GM19193 (cell line): ENCODE data around the gene TEC.

ENCODE experiments used
- POLR2A ChIP-seq: IDR thresholded peaks from 4 replicates; pipeline ENCODE4 v1.6.1; 2011; ENCODE audit not compliant: insufficient read depth, insufficient read length; ENCODE audit errors: extremely low read depth

Gene TEC

DNA sequence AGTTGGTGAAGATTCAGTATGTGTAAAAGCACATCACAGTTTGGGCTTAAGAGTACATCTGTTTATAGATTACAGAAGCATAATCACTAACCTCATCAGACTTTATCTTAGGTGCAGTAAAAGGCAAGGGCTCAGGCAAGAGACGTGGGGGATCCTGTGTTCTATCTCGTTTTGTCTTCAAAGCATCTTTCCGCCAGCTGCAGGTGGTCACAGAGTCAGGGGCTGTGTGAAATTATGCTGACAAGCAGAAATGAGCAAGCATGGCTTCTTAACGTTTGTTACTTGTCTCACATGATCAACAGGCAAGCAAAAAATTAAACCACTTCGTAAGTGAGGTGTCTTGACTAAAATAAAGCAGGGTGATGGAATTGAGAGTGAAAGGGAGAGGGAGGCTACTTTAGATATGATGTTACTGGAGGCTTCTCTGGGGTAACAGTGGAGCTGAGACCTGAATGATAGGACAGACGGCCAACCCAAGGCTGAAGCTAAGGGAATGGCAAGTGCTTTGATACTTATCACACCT is 1.4 kb upstream of the TEC start:
- peak; percentile 31 for TF ChIP-seq POLR2A

DNA sequence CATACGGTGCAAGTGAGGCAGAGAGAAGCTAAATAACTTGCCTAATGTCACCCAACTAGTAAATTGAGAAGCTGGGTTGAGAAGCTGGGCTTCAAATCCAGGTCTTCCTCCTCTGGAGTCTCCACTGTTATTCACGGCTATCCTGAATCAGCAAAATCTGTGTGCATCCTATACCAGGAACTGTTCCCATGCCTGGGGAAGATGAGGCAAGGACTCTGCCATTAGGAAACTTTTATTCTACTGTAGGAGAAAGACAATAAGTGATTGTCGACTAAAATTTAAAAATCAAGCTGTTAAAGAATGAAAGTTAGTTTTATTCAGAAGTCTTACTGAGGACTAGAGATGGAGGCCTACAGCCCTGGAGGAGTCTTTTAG is 872 bp upstream of the TEC start:
- no peak for TF ChIP-seq POLR2A

DNA sequence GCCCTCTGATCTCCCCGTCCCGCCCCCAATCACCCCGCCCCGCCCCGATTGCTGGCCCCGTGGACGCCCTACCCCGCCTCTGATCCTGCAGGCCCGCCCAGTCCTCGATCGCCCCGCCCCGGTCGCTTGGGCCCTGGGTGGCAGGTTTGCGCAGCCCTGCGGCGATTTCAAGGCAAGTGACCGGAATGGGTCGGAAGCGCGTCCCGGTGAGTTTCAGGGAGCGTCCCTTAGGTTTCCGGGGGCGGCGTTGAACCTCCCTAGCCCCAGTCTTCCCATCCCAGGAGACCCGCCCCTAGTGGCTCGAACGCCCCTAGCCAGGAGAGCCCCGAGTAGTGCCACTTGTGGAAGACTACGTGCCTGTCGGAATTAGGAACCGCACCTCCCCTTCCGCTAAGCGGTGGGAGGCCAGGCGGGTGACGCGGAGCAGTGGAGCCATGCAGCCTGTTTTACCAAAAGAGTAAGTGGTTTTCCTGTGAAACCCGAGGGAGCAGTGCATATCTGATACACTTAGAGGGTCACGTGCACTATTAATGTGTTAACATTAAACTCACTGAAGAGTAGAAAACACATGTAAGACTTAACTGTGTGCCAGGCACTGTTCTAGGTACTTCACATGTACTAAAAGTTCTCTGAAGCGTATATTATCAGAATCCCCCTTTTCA is 354 bp upstream of the TEC start:
- TF ChIP-seq POLR2A, result peak; percentile 72

DNA sequence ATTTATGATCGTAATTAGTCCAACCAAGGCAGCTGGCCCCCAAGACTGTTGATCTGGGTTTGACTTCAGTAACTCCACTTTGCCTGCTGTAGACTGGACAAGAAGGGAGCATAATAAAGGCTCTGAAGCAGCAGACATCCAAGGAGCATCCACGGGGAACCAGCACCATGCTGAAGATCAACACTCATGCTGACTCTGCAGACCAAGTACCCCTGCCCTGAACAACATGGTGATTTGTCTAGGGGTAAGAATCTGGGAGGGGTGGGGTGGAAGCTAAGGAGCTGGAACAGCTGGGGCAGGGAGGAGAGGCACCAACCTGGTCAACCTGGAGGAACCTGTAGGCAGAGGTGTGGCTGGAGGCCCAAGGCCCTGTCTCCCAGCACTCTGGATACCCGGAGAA is 2.1 kb downstream of the TEC start:
- no peak for TF ChIP-seq POLR2A

DNA sequence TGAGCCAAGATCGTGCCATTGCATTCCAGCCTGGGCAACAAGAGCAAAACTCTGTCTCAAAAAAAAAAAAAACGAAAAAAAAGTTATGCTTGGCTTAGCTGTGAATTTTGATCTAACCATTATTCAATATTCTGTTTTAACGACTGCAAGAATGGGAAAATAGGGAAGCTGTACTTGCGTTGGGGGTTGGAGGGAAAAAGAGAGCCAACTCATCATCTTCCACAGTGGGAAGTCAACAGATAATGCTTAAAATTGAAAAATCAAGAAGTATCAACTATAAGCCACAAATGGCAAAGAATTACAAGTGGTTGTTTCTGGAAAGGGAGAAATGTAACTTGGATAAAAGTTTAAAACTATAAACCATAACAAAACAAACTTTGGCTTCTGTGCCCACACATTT is 2.9 kb downstream of the TEC start:
- TF ChIP-seq POLR2A, result no peak

DNA sequence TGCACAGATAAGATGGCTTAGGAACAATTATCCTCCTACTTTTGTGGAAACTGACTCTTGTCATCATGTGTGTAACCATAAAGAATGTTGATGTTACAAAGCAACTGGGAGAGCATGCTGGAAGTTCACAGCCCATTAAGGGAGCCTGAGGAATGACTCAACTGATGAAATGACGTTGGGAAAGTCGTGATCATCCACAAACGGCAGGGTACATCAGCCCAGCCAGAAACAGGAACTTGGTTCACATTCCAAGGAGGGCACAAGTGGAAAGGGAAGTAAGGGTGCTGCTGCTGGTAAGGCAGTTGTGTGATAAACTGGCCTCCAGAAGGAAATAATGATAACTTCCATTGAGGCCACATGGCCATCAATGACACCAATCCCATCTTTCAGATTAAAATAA is 6.7 kb downstream of the TEC start:
- TF ChIP-seq POLR2A, result no peak

DNA sequence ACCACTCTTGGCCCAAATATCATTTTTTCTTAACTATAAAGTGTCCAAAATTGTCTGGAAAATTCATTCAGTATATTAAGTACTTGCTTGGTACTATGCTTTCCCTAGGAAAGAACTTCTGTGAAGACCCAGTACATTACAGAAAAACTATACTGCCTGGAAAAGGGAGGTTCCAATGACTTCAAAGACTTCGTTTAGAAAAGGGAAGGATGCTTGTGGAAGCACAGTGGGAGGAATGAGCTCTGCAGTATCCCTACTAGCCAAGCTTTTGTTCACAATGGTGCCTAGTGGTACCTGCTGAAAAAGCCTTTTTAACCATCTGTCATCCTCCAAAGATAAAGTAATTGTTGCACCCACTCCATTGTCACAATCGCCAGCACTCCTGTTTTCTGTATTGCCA is 7.2 kb downstream of the TEC start:
- TF ChIP-seq POLR2A, result no peak

DNA sequence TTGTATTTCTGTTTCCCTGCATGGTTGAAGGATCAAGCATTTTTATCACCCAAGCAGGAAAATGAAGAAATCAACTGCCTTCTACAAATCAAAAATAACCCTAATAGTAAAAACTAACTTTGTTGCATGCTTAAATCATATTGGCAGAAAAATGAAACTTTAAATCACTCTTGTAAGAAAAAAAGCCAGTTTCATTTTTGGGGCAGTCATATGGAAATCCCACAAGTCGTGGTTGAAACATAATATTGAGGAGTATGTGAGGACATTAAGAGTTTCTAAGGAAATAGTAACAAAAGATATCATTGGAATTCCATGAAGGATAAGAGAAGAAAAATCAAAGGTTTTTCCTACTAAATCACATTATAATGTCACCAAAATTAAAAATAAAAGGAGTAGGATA is 8.4 kb downstream of the TEC start:
- TF ChIP-seq POLR2A, result no peak

DNA sequence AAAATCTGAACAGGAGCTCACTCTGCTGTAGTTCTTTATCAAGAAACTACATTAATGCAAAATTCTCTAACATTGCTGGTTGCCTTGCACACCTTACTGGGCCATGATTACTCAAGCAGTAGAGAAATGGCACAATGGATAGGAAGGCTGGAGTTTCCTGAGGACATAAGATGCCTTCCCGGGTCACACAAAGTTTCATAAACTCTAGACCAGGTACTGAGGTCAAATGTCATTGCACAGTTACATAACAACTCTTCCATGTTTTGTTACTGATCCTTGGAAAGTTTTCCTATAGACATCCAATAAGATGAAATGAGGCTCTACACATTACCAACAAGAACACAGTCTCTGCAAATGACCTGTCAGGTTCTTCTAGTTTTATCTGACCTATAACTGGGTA is 9.9 kb downstream of the TEC start:
- no peak for TF ChIP-seq POLR2A

DNA sequence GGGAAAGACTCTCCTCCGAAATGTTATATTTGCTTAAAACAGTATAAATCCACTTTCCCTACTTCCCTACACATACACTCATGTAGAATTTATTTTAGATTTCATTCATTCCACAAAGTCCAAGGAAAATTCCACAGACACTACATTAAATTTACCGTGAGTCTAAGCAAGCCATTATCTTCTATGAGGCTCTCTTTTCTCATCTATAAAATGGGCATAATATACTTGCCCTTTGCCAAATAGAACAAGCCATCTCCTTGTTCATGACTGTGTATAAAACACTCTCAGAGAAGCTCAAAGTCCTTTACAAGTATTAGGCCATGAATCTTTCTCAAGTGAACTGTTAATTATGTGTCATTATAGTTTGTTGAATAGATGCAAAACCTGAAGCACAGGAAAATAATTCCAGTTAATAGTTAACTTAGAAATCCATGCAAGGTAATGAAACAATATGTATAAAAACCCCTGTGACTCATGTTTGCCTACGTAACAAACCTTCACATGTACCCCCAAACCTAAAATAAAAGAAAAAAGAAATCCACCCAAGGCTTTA is 10.7 kb downstream of the TEC start:
- no peak for TF ChIP-seq POLR2A

DNA sequence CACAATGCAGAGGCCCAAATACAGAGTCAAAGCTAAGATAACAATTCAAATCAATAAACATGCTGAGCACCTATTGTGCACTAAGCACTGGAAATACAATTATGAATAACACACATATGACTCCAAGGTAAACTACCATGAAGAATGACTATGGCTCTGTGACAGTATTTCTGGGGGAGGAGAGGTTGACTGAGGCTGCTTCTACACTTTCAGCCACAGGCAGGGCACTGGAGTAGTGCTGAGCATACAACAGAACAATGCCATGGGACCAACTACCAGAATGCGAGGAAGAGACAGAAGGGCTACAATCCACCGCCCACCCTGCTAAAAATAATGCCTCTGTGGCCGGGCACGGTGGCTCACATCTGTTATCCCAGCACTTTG is 13.7 kb downstream of the TEC start:
- TF ChIP-seq POLR2A, result no peak

DNA sequence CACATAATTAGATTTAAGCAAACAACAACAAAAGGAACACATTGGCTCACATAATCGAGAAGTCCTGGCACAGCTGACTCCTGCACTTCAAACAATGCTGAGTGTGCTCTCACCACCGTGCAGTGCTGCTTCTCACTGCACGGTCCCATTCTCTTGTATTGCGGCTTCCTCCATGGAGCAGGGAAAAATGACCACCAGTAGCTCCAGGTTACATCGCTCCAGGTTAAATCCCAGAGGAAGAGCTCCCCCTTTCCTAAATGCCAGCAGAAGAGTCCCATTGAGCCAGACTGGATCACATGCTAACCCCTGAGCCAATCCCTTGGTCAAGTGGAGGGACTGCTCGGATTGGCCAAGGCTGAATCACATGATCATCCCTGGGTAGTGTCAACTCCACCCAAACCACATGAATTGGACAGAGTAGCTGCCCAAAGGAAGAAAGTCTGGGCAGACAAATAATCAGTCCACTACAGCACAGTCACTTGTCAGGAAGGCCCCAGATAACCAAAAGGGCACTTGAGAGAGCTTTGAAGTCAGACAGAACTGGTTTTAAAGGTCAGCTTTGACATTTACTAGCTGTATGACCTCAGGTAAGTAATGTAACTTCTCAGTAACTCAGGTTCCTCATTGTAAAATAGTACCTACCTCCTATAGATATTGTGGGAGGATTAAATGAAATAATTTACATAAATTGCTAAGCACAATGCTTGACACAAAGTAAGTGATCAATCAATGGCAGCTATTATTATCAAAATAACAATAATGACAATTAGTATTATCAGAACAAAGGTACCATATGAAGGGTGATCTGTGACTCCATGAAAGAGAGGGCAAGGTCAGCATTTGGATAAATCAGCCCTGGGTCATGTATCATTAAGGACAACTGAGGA is 14.3 kb downstream of the TEC start:
- no peak for TF ChIP-seq POLR2A

DNA sequence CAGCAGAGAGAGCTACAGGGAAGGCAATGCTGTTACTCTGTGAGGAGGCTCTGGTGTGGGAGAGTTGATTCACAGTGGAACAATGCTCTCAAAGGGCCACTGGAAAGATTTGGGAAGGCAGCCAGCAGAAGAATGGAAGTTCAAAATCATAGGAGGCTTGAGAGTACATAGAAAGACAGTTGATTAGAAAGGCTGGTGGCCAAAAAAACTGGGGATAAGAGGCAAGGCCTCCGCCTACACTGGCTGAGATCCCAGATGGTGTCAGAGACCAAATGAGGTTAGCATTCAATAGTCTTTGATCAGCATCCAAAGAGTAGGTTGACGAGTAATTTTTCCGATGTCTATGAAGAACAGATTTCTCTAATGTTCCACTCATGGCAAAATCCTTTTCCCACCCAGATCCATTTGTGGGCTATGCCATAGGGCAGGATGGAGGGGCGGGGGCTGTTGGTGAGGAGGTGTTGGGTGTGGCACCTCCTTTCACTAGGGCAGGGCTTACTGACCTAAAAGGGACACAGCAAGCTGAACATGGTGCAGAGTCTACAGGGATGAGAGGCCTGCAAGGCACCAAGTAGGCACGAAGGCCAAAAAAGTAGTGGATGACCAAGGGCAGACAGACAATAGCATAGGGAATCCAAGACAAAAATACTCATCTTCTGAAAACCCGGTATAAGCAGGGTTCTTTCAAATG is 15.1 kb downstream of the TEC start:
- no peak for TF ChIP-seq POLR2A

DNA sequence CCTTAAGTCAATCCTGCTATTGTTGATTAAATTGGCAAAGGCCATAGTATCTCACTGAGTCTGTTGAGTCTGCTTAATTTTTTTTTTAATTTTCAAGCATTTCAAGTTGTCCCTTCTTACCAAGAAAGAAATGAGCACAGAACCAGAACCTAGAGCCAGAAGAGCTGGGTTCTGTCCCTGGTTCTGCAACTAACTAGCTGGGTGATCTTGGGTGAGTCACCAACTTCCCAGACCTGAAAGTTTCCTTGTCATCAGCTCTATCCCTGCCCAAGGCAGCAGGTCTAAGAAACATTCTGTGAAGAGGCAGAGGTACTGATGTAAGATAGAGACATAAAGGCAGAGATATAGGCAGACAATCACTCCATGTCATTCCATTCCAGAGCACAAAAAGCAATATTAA is 17.3 kb downstream of the TEC start:
- no peak for TF ChIP-seq POLR2A

DNA sequence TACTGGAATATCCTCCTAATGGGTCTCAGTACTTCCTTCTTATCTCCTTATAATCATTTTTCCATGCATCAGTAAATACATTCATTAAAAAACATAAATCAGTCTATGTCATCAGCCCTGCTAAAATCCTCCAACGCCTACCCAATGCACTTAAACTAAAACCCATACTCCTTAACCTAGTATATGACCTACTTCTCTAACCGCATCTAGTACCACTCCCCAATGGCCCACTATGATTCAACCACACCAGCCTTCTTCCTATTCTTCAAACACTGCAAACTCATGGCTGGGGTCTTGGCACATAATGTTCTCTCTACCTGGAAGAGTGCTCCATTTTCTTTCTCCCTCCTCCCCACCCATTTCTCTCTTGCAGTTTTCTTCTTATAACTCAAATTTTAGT is 18.7 kb downstream of the TEC start:
- TF ChIP-seq POLR2A, result no peak
